Fibroblast of lung (primary cell): Measurements from ENCODE around the gene RAB28. TPM values are rescaled to one million over a fixed set of nuclear protein-coding genes. Genes with fewer than 3 reads are reported as not detected.
A peak's percentile ranks its signal among the peaks of the same experiment; 100 is the strongest.

Experiments
- DNase-seq, 2 donors: peaks; one replicate each; pipeline versions ENCODE4 v3.0.0 to v3.0.0-alpha.2; 2010; ENCODE audit warnings: low read depth in 2 of 2
- H2AFZ ChIP-seq: 2 replicates; pipeline ENCODE4 v1.5.1; 2012; ENCODE audit warnings: low read length, control low read depth, inconsistent platforms
- H3K27ac ChIP-seq: 2 replicates; pipeline ENCODE4 v1.5.1; 2011; ENCODE audit warnings: low read length, control low read depth; ENCODE audit not compliant: insufficient read depth
- H3K27me3 ChIP-seq: 2 replicates; pipeline ENCODE4 v1.5.1; 2011; ENCODE audit warnings: mild to moderate bottlenecking, low read length; ENCODE audit not compliant: control insufficient read depth, insufficient read depth
- H3K36me3 ChIP-seq: 2 replicates; pipeline ENCODE4 v1.5.1; 2011; ENCODE audit warnings: low read length; ENCODE audit not compliant: control insufficient read depth, insufficient read depth
- H3K4me1 ChIP-seq: 2 replicates; pipeline ENCODE4 v1.5.1; 2011; ENCODE audit warnings: low read length; ENCODE audit not compliant: control insufficient read depth, insufficient read depth; ENCODE audit errors: extremely low read depth
- H3K4me2 ChIP-seq: 2 replicates; pipeline ENCODE4 v1.5.1; 2011; ENCODE audit warnings: low read length, control low read depth; ENCODE audit not compliant: insufficient read depth; ENCODE audit errors: extremely low read depth
- H3K4me3 ChIP-seq, 4 experiments: fragments of 200-600 bp in 1 of 4; sonication (generic) in 1 of 4; replicated peaks in 1 of 4; 2 replicates each; pipeline ENCODE4 v1.5.1; 2011 to 2016; ENCODE audit warnings: low read length in 4 of 4, low read depth in 3 of 4, mild to moderate bottlenecking in 3 of 4, control low read depth in 2 of 4, inconsistent platforms in 1 of 4, mixed read lengths in 1 of 4; ENCODE audit not compliant: insufficient read depth in 1 of 4; ENCODE audit errors: control extremely low read depth in 1 of 4
- H3K79me2 ChIP-seq: 2 replicates; pipeline ENCODE4 v1.5.1; 2012; ENCODE audit warnings: mild to moderate bottlenecking, low read length, inconsistent platforms; ENCODE audit not compliant: control insufficient read depth, insufficient read depth
- H3K9ac ChIP-seq: 2 replicates; pipeline ENCODE4 v1.5.1; 2011; ENCODE audit warnings: mild to moderate bottlenecking, low read length, control low read depth; ENCODE audit not compliant: insufficient read depth
- H3K9me3 ChIP-seq: 2 replicates; pipeline ENCODE4 v1.5.1; 2012; ENCODE audit warnings: low read depth, low read length; ENCODE audit not compliant: control insufficient read depth, insufficient read depth
- H4K20me1 ChIP-seq: 2 replicates; pipeline ENCODE4 v1.5.1; 2011; ENCODE audit warnings: low read length; ENCODE audit not compliant: control insufficient read depth, insufficient read depth; ENCODE audit errors: extremely low read depth
- EZH2 ChIP-seq: IDR thresholded peaks from 2 replicates; pipeline ENCODE4 v1.5.1; 2012; ENCODE audit warnings: low read length, control low read depth, mild to moderate bottlenecking; ENCODE audit errors: missing control alignments
- polyA plus RNA-seq, 2 donors: library from polyadenylated mRNA; depleted of rRNA in 1 of 2; stranded (reverse) in 1 of 2; unstranded in 1 of 2; fragments of >200 nt; gene quantifications; 2 replicates each; pipeline ENCODE4 v1.2.1, GENCODE V29; 2011 to 2012; ENCODE audit warnings: missing spikeins in 1 of 2
- total RNA-seq: library from RNA; depleted of rRNA; stranded (reverse); fragments of >200 nt; gene quantifications from 2 replicates; pipeline ENCODE4 v1.2.1, GENCODE V29; 2014
- TF ChIP-seq, protein P1 (sequence below), 2 donors: IDR thresholded peaks in 1 of 2; conservative IDR thresholded peaks in 1 of 2; 1 replicate in 1 of 2; 2 replicates in 1 of 2; pipeline ENCODE4 v1.5.1; 2011 to 2012; ENCODE audit warnings: low read length in 2 of 2, control low read depth in 1 of 2, inconsistent platforms in 1 of 2, low read depth in 1 of 2, mild to moderate bottlenecking in 1 of 2

The RAB28 gene
- total and polyA plus RNA-seq, 2 donors (not counting 1 experiment from before 2014, with no cell fraction given) = 17.7 to 18.1 TPM

DNA sequence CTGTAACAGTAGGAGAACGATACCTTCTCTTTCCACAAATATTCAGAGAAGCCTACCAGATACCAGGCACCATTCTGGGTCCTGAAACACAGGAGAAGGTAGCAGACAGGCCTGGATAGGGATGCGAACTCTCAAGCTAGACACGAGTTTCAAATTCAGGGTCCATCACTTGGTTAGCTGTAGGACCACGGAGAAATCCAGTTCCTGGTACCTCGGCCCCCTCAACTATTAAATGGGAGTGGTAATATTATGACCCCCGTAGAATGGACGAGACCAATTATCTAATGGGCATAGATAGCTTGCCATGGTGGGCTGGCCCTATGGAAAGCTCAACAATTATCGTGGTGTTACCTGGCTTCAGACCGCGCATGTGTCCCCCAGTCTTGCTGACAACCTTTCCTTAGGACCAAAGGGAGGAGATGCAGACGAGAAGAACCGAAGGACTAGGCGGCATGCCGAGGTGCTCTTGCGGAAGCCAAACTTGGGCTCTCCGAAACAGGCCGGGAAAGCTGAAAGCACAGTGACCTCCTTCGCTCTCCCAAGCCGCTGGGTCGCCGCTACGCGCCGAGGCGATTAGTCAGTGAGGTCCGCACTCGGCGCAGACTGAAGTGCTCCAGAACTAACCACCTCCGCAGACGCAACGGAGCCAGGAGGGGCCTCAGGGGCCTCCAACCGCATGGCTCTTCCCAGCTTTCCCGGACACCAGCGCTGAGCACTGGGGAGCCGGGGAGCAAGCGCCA is 40.5 kb upstream of the RAB28 start:
- H3K9me3 ChIP-seq = no peaks in the 10 kb centered on the region

DNA sequence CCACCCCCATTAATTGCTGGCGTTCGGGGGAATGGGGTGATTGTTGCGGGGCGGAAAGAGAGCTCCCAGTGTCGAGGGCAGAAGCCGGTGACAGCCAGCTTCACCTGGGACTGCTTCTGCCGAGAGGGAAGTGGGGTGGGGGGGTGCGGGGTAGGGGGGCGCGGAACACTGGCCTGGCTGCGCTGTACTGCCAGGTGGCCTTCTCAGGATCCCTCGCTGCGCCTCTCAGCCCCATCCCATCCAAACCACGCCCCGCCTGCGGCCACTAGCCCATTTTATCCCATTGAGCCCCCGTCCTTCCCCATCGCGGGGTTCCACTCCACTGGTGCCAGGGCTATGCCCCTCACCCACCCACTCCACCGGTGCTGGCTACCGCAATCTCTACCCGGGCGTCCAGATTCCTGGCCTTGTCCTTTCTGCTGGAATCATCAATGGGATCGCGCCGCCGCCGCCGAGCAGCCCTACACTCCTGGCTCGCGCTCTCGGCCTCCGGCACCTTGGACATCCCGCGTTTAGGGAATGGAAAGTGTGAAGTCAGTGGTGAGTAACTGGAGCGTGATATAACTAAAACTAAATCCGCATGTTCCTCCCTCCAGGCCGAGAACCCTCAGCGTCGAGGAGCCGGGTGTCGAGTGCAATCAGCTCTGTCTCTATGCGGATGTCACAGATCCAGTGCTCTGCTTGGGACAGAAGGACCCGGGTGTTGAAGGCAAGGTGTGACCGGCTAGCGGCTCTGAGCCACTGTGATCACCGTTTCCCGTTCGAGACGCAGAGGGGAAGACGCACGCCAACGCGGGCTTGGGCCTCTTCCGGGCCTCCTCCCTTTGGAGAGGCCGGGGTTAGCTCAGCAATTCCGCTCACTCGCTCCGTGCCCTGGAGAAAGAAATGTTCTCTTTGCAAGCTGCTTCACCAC is 39.7 kb upstream of the RAB28 start:
- DNase-seq = no peak
- H3K36me3 ChIP-seq = no peaks in the 10 kb centered on the region
- H3K79me2 ChIP-seq = no peaks in the 10 kb centered on the region
- no peaks in the 10 kb centered on the region for H3K4me1 ChIP-seq
- H3K4me2 ChIP-seq = no peak overlapping the region
- peaks cover 52% of the 10 kb centered on the region for H3K27me3 ChIP-seq
- no peak overlapping the region for H2AFZ ChIP-seq
- TF ChIP-seq, protein P1, sequence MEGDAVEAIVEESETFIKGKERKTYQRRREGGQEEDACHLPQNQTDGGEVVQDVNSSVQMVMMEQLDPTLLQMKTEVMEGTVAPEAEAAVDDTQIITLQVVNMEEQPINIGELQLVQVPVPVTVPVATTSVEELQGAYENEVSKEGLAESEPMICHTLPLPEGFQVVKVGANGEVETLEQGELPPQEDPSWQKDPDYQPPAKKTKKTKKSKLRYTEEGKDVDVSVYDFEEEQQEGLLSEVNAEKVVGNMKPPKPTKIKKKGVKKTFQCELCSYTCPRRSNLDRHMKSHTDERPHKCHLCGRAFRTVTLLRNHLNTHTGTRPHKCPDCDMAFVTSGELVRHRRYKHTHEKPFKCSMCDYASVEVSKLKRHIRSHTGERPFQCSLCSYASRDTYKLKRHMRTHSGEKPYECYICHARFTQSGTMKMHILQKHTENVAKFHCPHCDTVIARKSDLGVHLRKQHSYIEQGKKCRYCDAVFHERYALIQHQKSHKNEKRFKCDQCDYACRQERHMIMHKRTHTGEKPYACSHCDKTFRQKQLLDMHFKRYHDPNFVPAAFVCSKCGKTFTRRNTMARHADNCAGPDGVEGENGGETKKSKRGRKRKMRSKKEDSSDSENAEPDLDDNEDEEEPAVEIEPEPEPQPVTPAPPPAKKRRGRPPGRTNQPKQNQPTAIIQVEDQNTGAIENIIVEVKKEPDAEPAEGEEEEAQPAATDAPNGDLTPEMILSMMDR (conservative IDR thresholded peaks at IDR 0.05 in 1 of 2, IDR thresholded peaks at IDR 0.05 in 1 of 2; ENCODE audit: low read depth in 1 of 2, low read length in 2 of 2) = no peak
- TF ChIP-seq EZH2 = no peak
- no peaks in the 10 kb centered on the region for H3K9me3 ChIP-seq
- H4K20me1 ChIP-seq = no peaks in the 10 kb centered on the region
- no peak overlapping the region for H3K9ac ChIP-seq
- H3K4me3 ChIP-seq = no peak overlapping the region
- no peak overlapping the region for H3K27ac ChIP-seq

More for the DNA sequence above, 40.5 kb upstream of the RAB28 start:
- Histone ChIP-seq H3K36me3 (no peaks in the 10 kb centered on the region), H3K4me3 (no peak overlapping the region), H4K20me1 (no peaks in the 10 kb centered on the region), H3K27ac (no peak overlapping the region), H3K9ac (no peak overlapping the region), H3K79me2 (no peaks in the 10 kb centered on the region), H3K4me1 (no peaks in the 10 kb centered on the region), H3K4me2 (no peak overlapping the region), H2AFZ (no peak overlapping the region), H3K27me3 (peaks cover 60% of the 10 kb centered on the region)
- TF ChIP-seq, protein P1 (conservative IDR thresholded peaks at IDR 0.05 in 1 of 2, IDR thresholded peaks at IDR 0.05 in 1 of 2; ENCODE audit: low read depth in 1 of 2, low read length in 2 of 2) = no peak
- peak; percentile 50 for TF ChIP-seq EZH2
- DNase-seq = peak in 1 of 2 donors; percentile 73

DNA sequence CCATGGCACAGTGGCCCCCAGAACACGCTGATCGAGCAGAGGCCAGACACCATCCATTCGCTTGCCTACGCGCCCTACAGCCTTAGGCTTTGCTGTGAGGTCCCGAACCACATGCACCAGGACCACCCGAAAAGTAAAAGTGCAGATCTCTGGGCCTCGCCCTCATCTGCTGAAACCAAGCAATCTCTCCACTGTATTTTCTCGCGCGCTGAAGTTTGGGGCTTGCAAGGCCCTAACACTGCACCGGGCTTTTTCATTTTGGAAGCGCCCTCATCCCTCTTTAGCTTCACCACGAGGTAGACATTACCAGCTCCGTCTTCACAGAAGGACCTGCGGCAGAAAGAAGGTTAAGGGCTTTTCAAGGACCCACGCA is 39.0 kb upstream of the RAB28 start:
- no peak overlapping the region for H3K9ac ChIP-seq
- no peaks in the 10 kb centered on the region for H3K4me1 ChIP-seq
- H3K4me2 ChIP-seq = peak overlapping the region; percentile 8
- H3K27ac ChIP-seq = no peak overlapping the region
- H3K4me3 ChIP-seq = no peak overlapping the region
- TF ChIP-seq EZH2 = peak; percentile 57
- TF ChIP-seq, protein P1 (conservative IDR thresholded peaks at IDR 0.05 in 1 of 2, IDR thresholded peaks at IDR 0.05 in 1 of 2; ENCODE audit: low read depth in 1 of 2, low read length in 2 of 2) = no peak
- peaks cover 45% of the 10 kb centered on the region for H3K27me3 ChIP-seq
- H3K9me3 ChIP-seq = no peaks in the 10 kb centered on the region
- no peak for DNase-seq
- no peaks in the 10 kb centered on the region for H3K36me3 ChIP-seq
- H4K20me1 ChIP-seq = no peaks in the 10 kb centered on the region
- no peak overlapping the region for H2AFZ ChIP-seq
- H3K79me2 ChIP-seq = no peaks in the 10 kb centered on the region
